SK-N-SH treated with all-trans-retinoic acid at 6 μM for 48 hours (cell line): ENCODE measurements around the gene BLOC1S1.

Experiments
- ARNTL ChIP-seq: fragments of 450-650 bp; formaldehyde crosslinking; IDR thresholded peaks from 2 replicates; pipeline ENCODE4 v1.5.0; 2020; ENCODE audit warnings: low read depth, mild to moderate bottlenecking, moderate library complexity, borderline replicate concordance
- CSDC2 ChIP-seq: fragments of 250-450 bp; sonication (Bioruptor Pico); IDR thresholded peaks from 2 replicates; pipeline ENCODE4 v1.5.0; 2020; ENCODE audit warnings: mild to moderate bottlenecking, moderate library complexity
- ESRRG ChIP-seq: fragments of 250-450 bp; sonication (Bioruptor Pico); IDR thresholded peaks from 2 replicates; pipeline ENCODE4 v1.6.1; 2021; ENCODE audit warnings: mild to moderate bottlenecking
- ISL1 ChIP-seq: fragments of 250-450 bp; sonication (Bioruptor Pico); IDR thresholded peaks from 2 replicates; pipeline ENCODE4 v2.1.2; 2022; ENCODE audit warnings: mild to moderate bottlenecking, moderate library complexity
- RARB ChIP-seq: fragments of 250-450 bp; sonication (Bioruptor Pico); IDR thresholded peaks from 2 replicates; pipeline ENCODE4 v1.8.0; 2021; ENCODE audit warnings: mild to moderate bottlenecking, moderate library complexity
- SNAI2 ChIP-seq: fragments of 250-450 bp; sonication (Bioruptor Pico); IDR thresholded peaks from 2 replicates; pipeline ENCODE4 v1.5.0; 2020; ENCODE audit warnings: mild to moderate bottlenecking, moderate library complexity
- TCF4 ChIP-seq: fragments of 250-450 bp; sonication (Bioruptor Pico); IDR thresholded peaks from 2 replicates; pipeline ENCODE4 v1.8.0; 2021; ENCODE audit warnings: mild to moderate bottlenecking, moderate library complexity, borderline replicate concordance
- TOX ChIP-seq: fragments of 250-450 bp; sonication (Bioruptor Pico); IDR thresholded peaks from 2 replicates; pipeline ENCODE4 v1.8.0; 2021; ENCODE audit warnings: mild to moderate bottlenecking, moderate library complexity, borderline replicate concordance
- ZFP3 ChIP-seq: fragments of 250-450 bp; sonication (Bioruptor Pico); IDR thresholded peaks from 2 replicates; pipeline ENCODE4 v1.5.0; 2020; ENCODE audit warnings: mild to moderate bottlenecking, moderate library complexity
- ZFP30 ChIP-seq: fragments of 450-650 bp; formaldehyde crosslinking; IDR thresholded peaks from 2 replicates; pipeline ENCODE4 v1.5.0; 2022; ENCODE audit warnings: mild to moderate bottlenecking, moderate library complexity
- TF ChIP-seq, protein P1 (sequence below): fragments of 250-450 bp; sonication (Bioruptor Pico); IDR thresholded peaks from 2 replicates; pipeline ENCODE4 v1.8.0; 2020; ENCODE audit warnings: mild to moderate bottlenecking, moderate library complexity, borderline replicate concordance
- TF ChIP-seq, protein P2 (sequence below): fragments of 250-450 bp; sonication (Bioruptor Pico); IDR thresholded peaks from 2 replicates; pipeline ENCODE4 v1.5.1; 2020; ENCODE audit warnings: low read depth, mild to moderate bottlenecking, moderate library complexity
- TF ChIP-seq, protein P3 (sequence below): fragments of 250-450 bp; sonication (Bioruptor Pico); IDR thresholded peaks from 2 replicates; pipeline ENCODE4 v1.5.1; 2021; ENCODE audit warnings: mild to moderate bottlenecking, moderate library complexity

DNA sequence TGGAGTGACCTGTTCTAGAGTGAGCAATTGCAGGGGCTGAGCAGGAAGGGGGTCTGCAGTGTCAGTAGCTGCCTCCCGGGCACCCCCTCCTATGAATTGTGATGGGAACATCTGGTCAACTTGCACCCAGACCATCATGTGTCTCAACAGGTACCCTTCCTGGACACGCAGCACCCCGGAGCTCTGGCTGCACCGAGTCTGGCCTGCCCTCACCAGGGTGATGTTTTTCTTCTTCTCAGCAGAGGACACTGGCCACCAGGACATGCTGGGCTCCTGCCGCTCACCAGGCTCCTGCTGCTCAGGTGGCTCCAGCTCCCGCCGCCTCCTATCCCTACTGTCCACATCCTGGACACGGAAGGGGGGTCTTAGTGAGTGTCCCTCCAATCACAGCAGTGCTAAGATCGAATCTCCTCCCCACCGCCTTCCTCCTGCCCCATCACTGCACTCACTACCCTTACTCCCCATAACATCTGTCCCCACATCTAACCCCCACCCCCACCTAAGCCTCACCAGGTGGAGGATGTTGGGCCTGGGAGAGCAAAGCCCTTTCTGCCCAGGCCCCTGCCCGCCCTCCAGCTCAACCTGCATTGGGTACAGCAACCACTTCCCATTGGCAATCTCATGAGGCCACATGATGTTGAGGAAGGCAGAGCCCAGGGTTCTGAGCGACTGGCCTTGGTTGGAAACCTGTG lies 23.1 kb upstream of the BLOC1S1 start:
- TF ChIP-seq ARNTL (CRISPR knock-in tag) (no peak), ZFP3 (CRISPR knock-in tag) (no peak), RARB (CRISPR knock-in tag) (no peak), CSDC2 (CRISPR knock-in tag) (no peak), SNAI2 (CRISPR knock-in tag) (no peak), ZFP30 (CRISPR knock-in tag) (no peak), TOX (no peak), ISL1 (CRISPR knock-in tag) (no peak), ESRRG (CRISPR knock-in tag) (no peak), TCF4 (no peak)
- TF ChIP-seq, protein P1, sequence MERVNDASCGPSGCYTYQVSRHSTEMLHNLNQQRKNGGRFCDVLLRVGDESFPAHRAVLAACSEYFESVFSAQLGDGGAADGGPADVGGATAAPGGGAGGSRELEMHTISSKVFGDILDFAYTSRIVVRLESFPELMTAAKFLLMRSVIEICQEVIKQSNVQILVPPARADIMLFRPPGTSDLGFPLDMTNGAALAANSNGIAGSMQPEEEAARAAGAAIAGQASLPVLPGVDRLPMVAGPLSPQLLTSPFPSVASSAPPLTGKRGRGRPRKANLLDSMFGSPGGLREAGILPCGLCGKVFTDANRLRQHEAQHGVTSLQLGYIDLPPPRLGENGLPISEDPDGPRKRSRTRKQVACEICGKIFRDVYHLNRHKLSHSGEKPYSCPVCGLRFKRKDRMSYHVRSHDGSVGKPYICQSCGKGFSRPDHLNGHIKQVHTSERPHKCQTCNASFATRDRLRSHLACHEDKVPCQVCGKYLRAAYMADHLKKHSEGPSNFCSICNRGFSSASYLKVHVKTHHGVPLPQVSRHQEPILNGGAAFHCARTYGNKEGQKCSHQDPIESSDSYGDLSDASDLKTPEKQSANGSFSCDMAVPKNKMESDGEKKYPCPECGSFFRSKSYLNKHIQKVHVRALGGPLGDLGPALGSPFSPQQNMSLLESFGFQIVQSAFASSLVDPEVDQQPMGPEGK (CRISPR knock-in tag) = no peak
- TF ChIP-seq, protein P2, sequence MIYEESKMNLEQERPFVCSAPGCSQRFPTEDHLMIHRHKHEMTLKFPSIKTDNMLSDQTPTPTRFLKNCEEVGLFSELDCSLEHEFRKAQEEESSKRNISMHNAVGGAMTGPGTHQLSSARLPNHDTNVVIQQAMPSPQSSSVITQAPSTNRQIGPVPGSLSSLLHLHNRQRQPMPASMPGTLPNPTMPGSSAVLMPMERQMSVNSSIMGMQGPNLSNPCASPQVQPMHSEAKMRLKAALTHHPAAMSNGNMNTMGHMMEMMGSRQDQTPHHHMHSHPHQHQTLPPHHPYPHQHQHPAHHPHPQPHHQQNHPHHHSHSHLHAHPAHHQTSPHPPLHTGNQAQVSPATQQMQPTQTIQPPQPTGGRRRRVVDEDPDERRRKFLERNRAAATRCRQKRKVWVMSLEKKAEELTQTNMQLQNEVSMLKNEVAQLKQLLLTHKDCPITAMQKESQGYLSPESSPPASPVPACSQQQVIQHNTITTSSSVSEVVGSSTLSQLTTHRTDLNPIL = no peak
- TF ChIP-seq, protein P3, sequence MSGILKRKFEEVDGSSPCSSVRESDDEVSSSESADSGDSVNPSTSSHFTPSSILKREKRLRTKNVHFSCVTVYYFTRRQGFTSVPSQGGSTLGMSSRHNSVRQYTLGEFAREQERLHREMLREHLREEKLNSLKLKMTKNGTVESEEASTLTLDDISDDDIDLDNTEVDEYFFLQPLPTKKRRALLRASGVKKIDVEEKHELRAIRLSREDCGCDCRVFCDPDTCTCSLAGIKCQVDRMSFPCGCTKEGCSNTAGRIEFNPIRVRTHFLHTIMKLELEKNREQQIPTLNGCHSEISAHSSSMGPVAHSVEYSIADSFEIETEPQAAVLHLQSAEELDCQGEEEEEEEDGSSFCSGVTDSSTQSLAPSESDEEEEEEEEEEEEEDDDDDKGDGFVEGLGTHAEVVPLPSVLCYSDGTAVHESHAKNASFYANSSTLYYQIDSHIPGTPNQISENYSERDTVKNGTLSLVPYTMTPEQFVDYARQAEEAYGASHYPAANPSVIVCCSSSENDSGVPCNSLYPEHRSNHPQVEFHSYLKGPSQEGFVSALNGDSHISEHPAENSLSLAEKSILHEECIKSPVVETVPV (CRISPR knock-in tag) = no peak
